OCI-LY7 (cell line): ENCODE measurements around the gene ZGPAT. TPM values are rescaled to one million over a fixed set of nuclear protein-coding genes. Genes with fewer than 3 reads are reported as not detected.

Experiments used
- BruUV-seq: library from RNA; stranded (reverse); fragments of 400-500 nt; replicated peaks from 2 replicates; lab custom pipeline; 2021; lab: Mats Ljungman, UMichigan
- CTCF ChIA-PET: fragments of 300-600 bp; sonication (Branson Sonifier 250); formaldehyde crosslinking; loops from one replicate; lab custom pipeline; 2022; ENCODE audit warnings: antibody characterized with exemption; ENCODE audit not compliant: unreplicated experiment; lab: Charles Lee
- POLR2A ChIA-PET: fragments of 300-600 bp; sonication (Branson Sonifier 250); formaldehyde crosslinking; loops from one replicate; lab custom pipeline; 2022; ENCODE audit warnings: antibody characterized with exemption; lab: Charles Lee
- DNase-seq: peaks from one replicate; pipeline ENCODE4 v3.0.0-alpha.2; 2015; ENCODE audit warnings: low spot score
- H2AFZ ChIP-seq: fragments of 200-600 bp; sonication (generic), shearing (Covaris generic); 2 replicates; pipeline ENCODE4 v1.6.1; 2014; ENCODE audit warnings: mild to moderate bottlenecking, antibody characterized with exemption, low read length, moderate library complexity
- H3K27ac ChIP-seq: fragments of 200-600 bp; sonication (generic); 2 replicates; pipeline ENCODE4 v1.5.1; 2014; ENCODE audit warnings: mixed run types, low read depth, mild to moderate bottlenecking, moderate library complexity, low read length, inconsistent platforms; ENCODE audit not compliant: poor library complexity, severe bottlenecking
- H3K36me3 ChIP-seq: fragments of 200-600 bp; sonication (generic); 2 replicates; pipeline ENCODE4 v1.6.1; 2014; ENCODE audit warnings: mild to moderate bottlenecking, antibody characterized with exemption, low read length, moderate library complexity, mixed read lengths; ENCODE audit not compliant: insufficient read depth
- H3K4me1 ChIP-seq: fragments of 200-600 bp; sonication (generic); 2 replicates; pipeline ENCODE4 v1.5.1; 2014; ENCODE audit warnings: mild to moderate bottlenecking, low read length; ENCODE audit not compliant: insufficient read depth, poor library complexity, severe bottlenecking
- H3K4me2 ChIP-seq: fragments of 200-600 bp; sonication (generic); 2 replicates; pipeline ENCODE4 v1.6.1; 2014; ENCODE audit warnings: mild to moderate bottlenecking, low read length
- H3K4me3 ChIP-seq: fragments of 200-600 bp; sonication (generic); 2 replicates; pipeline ENCODE4 v1.5.1; 2014; ENCODE audit warnings: mild to moderate bottlenecking, low read depth, low read length; ENCODE audit not compliant: poor library complexity, severe bottlenecking
- H3K79me2 ChIP-seq: fragments of 200-600 bp; sonication (generic); 2 replicates; pipeline ENCODE4 v1.6.1; 2016; ENCODE audit warnings: low read depth, mild to moderate bottlenecking, low read length, moderate library complexity, mixed read lengths; ENCODE audit not compliant: insufficient read depth
- H3K9me2 ChIP-seq: fragments of 200-600 bp; sonication (generic); 2 replicates; pipeline ENCODE4 v1.6.1; 2016; ENCODE audit warnings: mild to moderate bottlenecking, low read length, mixed read lengths; ENCODE audit not compliant: insufficient read depth
- H3K9me3 ChIP-seq: fragments of 200-600 bp; sonication (generic); 2 replicates; pipeline ENCODE4 v1.6.1; 2014; ENCODE audit warnings: mild to moderate bottlenecking, mixed run types, low read length, mixed read lengths
- H4K20me1 ChIP-seq: fragments of 200-600 bp; sonication (generic); 2 replicates; pipeline ENCODE4 v1.6.1; 2014; ENCODE audit warnings: mild to moderate bottlenecking, antibody characterized with exemption, low read length, moderate library complexity, mixed read lengths; ENCODE audit not compliant: insufficient read depth
- EZH2phosphoT487 ChIP-seq: fragments of 200-600 bp; sonication (generic); IDR thresholded peaks from 2 replicates; pipeline ENCODE4 v1.6.1; 2018; ENCODE audit warnings: low read depth, borderline replicate concordance, mild to moderate bottlenecking, mixed run types, antibody characterized with exemption, low read length, moderate library complexity, mixed read lengths
- intact Hi-C: fragments of 100-400 bp; cut with micrococcal nuclease; formaldehyde crosslinking; loops from one replicate; pipeline ENCODE4 v1.10.0; 2022; ENCODE audit not compliant: unreplicated experiment
- total RNA-seq, 2 experiments: library from RNA; depleted of rRNA in 1 of 2; stranded (reverse); fragments of >200 nt in 1 of 2; shearing (Covaris generic) in 1 of 2; gene quantifications; 2 replicates each; pipeline ENCODE4 v1.2.3, GENCODE V29; 2014 to 2022
- TF ChIP-seq, protein P1 (sequence below): fragments of 200-600 bp; sonication (generic); conservative IDR thresholded peaks from 2 replicates; pipeline ENCODE4 v1.5.1; 2014; ENCODE audit warnings: mild to moderate bottlenecking, antibody characterized with exemption, low read length, moderate library complexity, mixed read lengths

Gene ZGPAT
- total RNA-seq, 2 experiments from 2014 or later, result 43.9 to 55.4 TPM

GRCh38 chr20:63756648-63756991 is 48.8 kb downstream of the ZGPAT start:
- CTCF ChIA-PET, result no interaction called here
- Histone ChIP-seq H3K79me2 (no peaks in the 10 kb centered on the region), H3K4me2 (no peak overlapping the region), H3K9me3 (no peaks in the 10 kb centered on the region), H3K27ac (no peak overlapping the region), H3K36me3 (no peaks in the 10 kb centered on the region), H4K20me1 (no peaks in the 10 kb centered on the region), H2AFZ (no peak overlapping the region), H3K4me3 (no peak overlapping the region), H3K4me1 (no peaks in the 10 kb centered on the region), H3K9me2 (no peaks in the 10 kb centered on the region)
- intact Hi-C loops, result no loop called here
- DNase-seq, result no peak
- POLR2A ChIA-PET, result interaction anchor here (1.6 kb wide), 1 partner anchor 13 kb away, joined by 3 read pairs; no protein-coding TSS in a partner anchor
- BruUV-seq, result no TSS peak
- TF ChIP-seq EZH2phosphoT487, result no peak
- TF ChIP-seq, protein P1, sequence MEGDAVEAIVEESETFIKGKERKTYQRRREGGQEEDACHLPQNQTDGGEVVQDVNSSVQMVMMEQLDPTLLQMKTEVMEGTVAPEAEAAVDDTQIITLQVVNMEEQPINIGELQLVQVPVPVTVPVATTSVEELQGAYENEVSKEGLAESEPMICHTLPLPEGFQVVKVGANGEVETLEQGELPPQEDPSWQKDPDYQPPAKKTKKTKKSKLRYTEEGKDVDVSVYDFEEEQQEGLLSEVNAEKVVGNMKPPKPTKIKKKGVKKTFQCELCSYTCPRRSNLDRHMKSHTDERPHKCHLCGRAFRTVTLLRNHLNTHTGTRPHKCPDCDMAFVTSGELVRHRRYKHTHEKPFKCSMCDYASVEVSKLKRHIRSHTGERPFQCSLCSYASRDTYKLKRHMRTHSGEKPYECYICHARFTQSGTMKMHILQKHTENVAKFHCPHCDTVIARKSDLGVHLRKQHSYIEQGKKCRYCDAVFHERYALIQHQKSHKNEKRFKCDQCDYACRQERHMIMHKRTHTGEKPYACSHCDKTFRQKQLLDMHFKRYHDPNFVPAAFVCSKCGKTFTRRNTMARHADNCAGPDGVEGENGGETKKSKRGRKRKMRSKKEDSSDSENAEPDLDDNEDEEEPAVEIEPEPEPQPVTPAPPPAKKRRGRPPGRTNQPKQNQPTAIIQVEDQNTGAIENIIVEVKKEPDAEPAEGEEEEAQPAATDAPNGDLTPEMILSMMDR, result no peak

- ChIA-PET CTCF (no interaction called here), POLR2A (no interaction called here)
- Histone ChIP-seq H3K36me3 (no peaks in the 10 kb centered on the region), H3K4me1 (no peaks in the 10 kb centered on the region), H3K4me3 (no peak overlapping the region), H3K79me2 (no peaks in the 10 kb centered on the region), H3K9me3 (no peaks in the 10 kb centered on the region), H3K9me2 (no peaks in the 10 kb centered on the region), H4K20me1 (no peaks in the 10 kb centered on the region), H3K4me2 (no peak overlapping the region), H2AFZ (no peak overlapping the region), H3K27ac (no peak overlapping the region)
- no TSS peak for BruUV-seq
- intact Hi-C loops, result no loop called here
- no peak for DNase-seq
- TF ChIP-seq, protein P1, result no peak
- TF ChIP-seq EZH2phosphoT487, result no peak
These were observed 50.3 kb downstream of the ZGPAT start for GRCh38 chr20:63758152-63758551.

GRCh38 chr20:63759377-63759901 is 51.6 kb downstream of the ZGPAT start:
- Histone ChIP-seq H3K4me1 (no peaks in the 10 kb centered on the region), H3K9me3 (no peaks in the 10 kb centered on the region), H3K9me2 (no peaks in the 10 kb centered on the region), H2AFZ (no peak overlapping the region), H3K79me2 (no peaks in the 10 kb centered on the region), H4K20me1 (no peaks in the 10 kb centered on the region), H3K4me2 (no peak overlapping the region), H3K36me3 (no peaks in the 10 kb centered on the region), H3K27ac (no peak overlapping the region), H3K4me3 (no peak overlapping the region)
- TF ChIP-seq EZH2phosphoT487, result no peak
- TF ChIP-seq, protein P1, result no peak
- no peak for DNase-seq
- intact Hi-C loops, result no loop called here
- ChIA-PET POLR2A (no interaction called here), CTCF (no interaction called here)
- no TSS peak for BruUV-seq
